SU-DHL-6 (cell line): ENCODE data around the gene LCP1.
A peak's percentile ranks its signal among the peaks of the same experiment; 100 is the strongest.

Experiments used
- H2AFZ ChIP-seq: fragments of 200-600 bp; sonication (generic); 2 replicates; pipeline ENCODE4 v1.6.1; 2014; ENCODE audit warnings: low read depth, mild to moderate bottlenecking, moderate library complexity, mixed read lengths, antibody characterized with exemption, low read length; ENCODE audit not compliant: severe bottlenecking
- H3F3A ChIP-seq: fragments of 200-600 bp; shearing (Covaris generic); 2 replicates; pipeline ENCODE4 v1.6.0; 2016; ENCODE audit warnings: antibody characterized with exemption, mild to moderate bottlenecking; ENCODE audit not compliant: insufficient read depth
- H3K27ac ChIP-seq: fragments of 200-600 bp; sonication (generic); 2 replicates; pipeline ENCODE4 v1.5.1; 2016; ENCODE audit warnings: low read depth, mild to moderate bottlenecking, low read length, moderate library complexity, mixed read lengths
- H3K27me3 ChIP-seq: fragments of 200-600 bp; sonication (generic), shearing (Covaris generic); 2 replicates; pipeline ENCODE4 v1.6.0; 2014; ENCODE audit warnings: mild to moderate bottlenecking, low read length
- H3K36me3 ChIP-seq: fragments of 200-600 bp; sonication (generic); 2 replicates; pipeline ENCODE4 v1.6.1; 2014; ENCODE audit warnings: mild to moderate bottlenecking, low read length, mixed read lengths
- H3K4me2 ChIP-seq: fragments of 300-600, 200-600 bp; shearing (Covaris generic), sonication (generic); 2 replicates; pipeline ENCODE4 v1.6.0; 2014; ENCODE audit warnings: low read length, low read depth, mild to moderate bottlenecking; ENCODE audit not compliant: poor library complexity, severe bottlenecking
- H3K4me3 ChIP-seq: fragments of 200-600 bp; sonication (generic); 2 replicates; pipeline ENCODE4 v1.5.1; 2014; ENCODE audit warnings: antibody characterized with exemption, low read length, mild to moderate bottlenecking, mixed read lengths; ENCODE audit not compliant: insufficient read depth, poor library complexity, severe bottlenecking
- H3K79me2 ChIP-seq: fragments of 200-600 bp; sonication (generic); 2 replicates; pipeline ENCODE4 v1.6.1; 2014; ENCODE audit warnings: mild to moderate bottlenecking, low read length, moderate library complexity; ENCODE audit not compliant: insufficient read depth
- H3K9ac ChIP-seq: fragments of 200-600 bp; sonication (generic); 2 replicates; pipeline ENCODE4 v1.7.0; 2014; ENCODE audit warnings: mild to moderate bottlenecking, low read length
- H3K9me2 ChIP-seq: fragments of 200-600 bp; sonication (generic); replicated peaks from 2 replicates; pipeline ENCODE4 v1.6.1; 2014; ENCODE audit warnings: low read length; ENCODE audit not compliant: insufficient read depth
- H3K9me3 ChIP-seq: fragments of 200-600 bp; sonication (generic); 2 replicates; pipeline ENCODE4 v1.6.1; 2014; ENCODE audit warnings: low read length, mixed read lengths; ENCODE audit not compliant: insufficient read depth
- H4K20me1 ChIP-seq: fragments of 200-600 bp; sonication (generic); 2 replicates; pipeline ENCODE4 v1.6.1; 2014; ENCODE audit warnings: low read depth, mild to moderate bottlenecking, antibody characterized with exemption, low read length, moderate library complexity, mixed read lengths
- EZH2phosphoT487 ChIP-seq: fragments of 200-600 bp; sonication (generic), shearing (Covaris generic); conservative IDR thresholded peaks from 2 replicates; pipeline ENCODE4 v1.6.1; 2018; ENCODE audit warnings: mild to moderate bottlenecking, antibody characterized with exemption, low read length, moderate library complexity, mixed read lengths
- TF ChIP-seq, protein P1 (sequence below): fragments of 200-600 bp; sonication (generic); IDR thresholded peaks from one replicate; pipeline ENCODE4 v1.5.1; 2017; ENCODE audit warnings: antibody characterized with exemption, mild to moderate bottlenecking, low read length, moderate library complexity; ENCODE audit not compliant: insufficient read depth, poor library complexity, severe bottlenecking

LCP1 gene

DNA sequence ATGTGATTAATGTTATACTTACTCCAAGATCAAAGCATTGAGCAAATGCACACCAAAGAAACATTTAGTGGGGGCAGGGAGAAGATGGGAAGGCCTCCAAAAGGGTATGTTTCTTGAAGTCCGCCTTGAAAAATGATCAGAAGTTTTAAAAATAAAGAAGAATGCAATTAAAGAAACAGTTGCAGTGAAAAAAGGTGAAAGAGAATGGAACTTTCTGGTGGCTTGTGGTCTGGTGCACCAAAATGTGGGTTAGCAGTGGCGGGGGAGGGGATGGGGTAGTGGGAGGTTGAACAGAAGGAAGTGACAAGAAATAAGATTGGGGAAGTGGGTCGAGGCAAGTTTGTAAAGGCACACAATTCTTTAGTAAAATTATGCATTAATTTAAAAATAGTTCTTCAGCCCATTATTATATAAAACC, 2.5 kb downstream of the LCP1 start:
- Histone ChIP-seq H3K4me3 (peak overlapping the region; percentile 95), H3K9me2 (no peaks in the 10 kb centered on the region), H3K79me2 (peaks cover 85% of the 10 kb centered on the region), H3K9me3 (no peaks in the 10 kb centered on the region), H3K27me3 (no peaks in the 10 kb centered on the region), H2AFZ (no peak overlapping the region), H4K20me1 (peaks cover 44% of the 10 kb centered on the region), H3F3A (peaks cover 98% of the 10 kb centered on the region), H3K36me3 (peaks cover 36% of the 10 kb centered on the region), H3K9ac (peak overlapping the region; percentile 90), H3K27ac (peak overlapping the region; percentile 99), H3K4me2 (peak overlapping the region; percentile 98)
- no peak for TF ChIP-seq EZH2phosphoT487

GRCh38 chr13:46178821-46179220, 3.2 kb downstream of the LCP1 start:
- H3K4me2 ChIP-seq, result peak overlapping the region; percentile 98
- peak overlapping the region; percentile 95 for H3K4me3 ChIP-seq
- TF ChIP-seq, protein P1, sequence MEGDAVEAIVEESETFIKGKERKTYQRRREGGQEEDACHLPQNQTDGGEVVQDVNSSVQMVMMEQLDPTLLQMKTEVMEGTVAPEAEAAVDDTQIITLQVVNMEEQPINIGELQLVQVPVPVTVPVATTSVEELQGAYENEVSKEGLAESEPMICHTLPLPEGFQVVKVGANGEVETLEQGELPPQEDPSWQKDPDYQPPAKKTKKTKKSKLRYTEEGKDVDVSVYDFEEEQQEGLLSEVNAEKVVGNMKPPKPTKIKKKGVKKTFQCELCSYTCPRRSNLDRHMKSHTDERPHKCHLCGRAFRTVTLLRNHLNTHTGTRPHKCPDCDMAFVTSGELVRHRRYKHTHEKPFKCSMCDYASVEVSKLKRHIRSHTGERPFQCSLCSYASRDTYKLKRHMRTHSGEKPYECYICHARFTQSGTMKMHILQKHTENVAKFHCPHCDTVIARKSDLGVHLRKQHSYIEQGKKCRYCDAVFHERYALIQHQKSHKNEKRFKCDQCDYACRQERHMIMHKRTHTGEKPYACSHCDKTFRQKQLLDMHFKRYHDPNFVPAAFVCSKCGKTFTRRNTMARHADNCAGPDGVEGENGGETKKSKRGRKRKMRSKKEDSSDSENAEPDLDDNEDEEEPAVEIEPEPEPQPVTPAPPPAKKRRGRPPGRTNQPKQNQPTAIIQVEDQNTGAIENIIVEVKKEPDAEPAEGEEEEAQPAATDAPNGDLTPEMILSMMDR, result no peak
- no peak for TF ChIP-seq EZH2phosphoT487
- H3K9me2 ChIP-seq, result no peaks in the 10 kb centered on the region
- peaks cover 41% of the 10 kb centered on the region for H3K36me3 ChIP-seq
- no peak overlapping the region for H2AFZ ChIP-seq
- no peaks in the 10 kb centered on the region for H3K27me3 ChIP-seq
- peaks cover 50% of the 10 kb centered on the region for H4K20me1 ChIP-seq
- peaks cover 90% of the 10 kb centered on the region for H3K79me2 ChIP-seq
- H3K27ac ChIP-seq, result peak overlapping the region; percentile 99
- peaks cover 99% of the 10 kb centered on the region for H3F3A ChIP-seq
- no peaks in the 10 kb centered on the region for H3K9me3 ChIP-seq
- H3K9ac ChIP-seq, result peak overlapping the region; percentile 90

DNA sequence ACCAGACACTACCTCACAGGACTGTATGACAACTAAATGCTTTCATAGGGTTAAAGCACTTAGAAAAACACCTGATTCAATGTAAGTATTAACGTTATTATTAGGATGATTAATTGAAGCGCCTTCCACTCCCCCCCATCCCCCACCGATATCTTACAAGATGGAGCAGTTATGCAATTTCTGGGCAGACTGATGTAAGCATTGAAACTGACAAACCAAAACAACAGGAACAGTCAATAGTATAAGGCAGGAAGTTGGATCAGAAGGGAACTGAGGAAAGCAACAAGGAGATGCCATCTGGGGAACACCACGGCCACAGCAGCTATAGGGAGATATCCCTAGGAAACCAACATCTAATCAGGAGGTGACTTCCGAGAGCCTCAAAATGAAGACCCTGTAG, 3.8 kb downstream of the LCP1 start:
- H3F3A ChIP-seq, result peaks cover 99% of the 10 kb centered on the region
- H3K9me3 ChIP-seq, result no peaks in the 10 kb centered on the region
- H4K20me1 ChIP-seq, result peaks cover 57% of the 10 kb centered on the region
- H3K9ac ChIP-seq, result peak overlapping the region; percentile 90
- H3K4me2 ChIP-seq, result peak overlapping the region; percentile 98
- H3K9me2 ChIP-seq, result no peaks in the 10 kb centered on the region
- H3K27me3 ChIP-seq, result no peaks in the 10 kb centered on the region
- peaks cover 43% of the 10 kb centered on the region for H3K36me3 ChIP-seq
- TF ChIP-seq, protein P1, result no peak
- TF ChIP-seq EZH2phosphoT487, result no peak
- H3K4me3 ChIP-seq, result peak overlapping the region; percentile 95
- peaks cover 90% of the 10 kb centered on the region for H3K79me2 ChIP-seq
- peak overlapping the region; percentile 99 for H3K27ac ChIP-seq
- no peak overlapping the region for H2AFZ ChIP-seq

DNA sequence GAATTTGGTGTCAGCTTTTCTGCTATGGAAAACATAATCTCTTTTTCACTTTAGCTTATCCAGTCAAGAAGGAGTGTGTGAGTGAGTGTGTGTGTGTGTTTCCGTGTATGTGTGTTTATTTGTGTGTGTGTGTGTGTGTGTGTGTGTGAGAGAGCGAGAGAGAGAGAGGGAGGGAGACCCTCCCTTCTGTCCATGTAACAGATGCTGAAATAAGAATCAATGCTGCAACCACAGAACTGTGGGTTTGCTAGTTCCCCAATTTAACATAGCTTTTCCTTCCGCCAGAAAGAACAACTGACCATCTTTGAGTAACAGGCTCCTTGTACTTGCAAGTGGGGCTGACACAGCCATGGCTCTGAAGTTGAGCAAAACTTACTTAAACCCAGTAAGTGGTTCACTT, 5.2 kb downstream of the LCP1 start:
- Histone ChIP-seq H2AFZ (no peak overlapping the region), H3K36me3 (peaks cover 49% of the 10 kb centered on the region), H3K9ac (peak overlapping the region; percentile 90), H3K27me3 (no peaks in the 10 kb centered on the region), H3F3A (peaks cover 100% of the 10 kb centered on the region), H4K20me1 (peaks cover 64% of the 10 kb centered on the region), H3K4me3 (peak overlapping the region; percentile 95), H3K27ac (peak overlapping the region; percentile 99), H3K9me3 (no peaks in the 10 kb centered on the region), H3K79me2 (peaks cover 100% of the 10 kb centered on the region), H3K4me2 (peak overlapping the region; percentile 98), H3K9me2 (no peaks in the 10 kb centered on the region)
- TF ChIP-seq, protein P1, result no peak
- TF ChIP-seq EZH2phosphoT487, result no peak
